Measurements from ENCODE around the gene CELA2B. TPM values are rescaled to one million over a fixed set of nuclear protein-coding genes. Genes with fewer than 3 reads are reported as not detected.
"Not testable (repeated sequence)": the region's sequence is repeated elsewhere in the genome, so short reads cannot be mapped to it uniquely, and the experiment has no call there.

CELA2B gene
- total RNA-seq, 1 donor from 2014 or later: not detected

- H3K27me3 Mint-ChIP-seq; H3K4me3 Mint-ChIP-seq; H3K4me1 Mint-ChIP-seq; DNase-seq; intact Hi-C loops (cut with micrococcal nuclease); H3K9me3 Mint-ChIP-seq; H3K36me3 Mint-ChIP-seq (ENCODE audit: low read depth); H3K27ac Mint-ChIP-seq: not testable (repeated sequence)
Measured at GRCh38 chr1:15466955-15467625, 8.8 kb upstream of the CELA2B start.

GRCh38 chr1:15468145-15468544 is 7.8 kb upstream of the CELA2B start:
- H3K9me3 Mint-ChIP-seq: no peaks in the 10 kb centered on the region
- no peaks in the 10 kb centered on the region for H3K36me3 Mint-ChIP-seq (ENCODE audit: low read depth)
- intact Hi-C loops (cut with micrococcal nuclease): no loop called here
- DNase-seq: no peak
- H3K4me3 Mint-ChIP-seq: no peak overlapping the region
- no peaks in the 10 kb centered on the region for H3K4me1 Mint-ChIP-seq
- no peak overlapping the region for H3K27ac Mint-ChIP-seq
- H3K27me3 Mint-ChIP-seq: peaks cover 2% of the 10 kb centered on the region

GRCh38 chr1:15469361-15469760 is 6.5 kb upstream of the CELA2B start:
- intact Hi-C loops (cut with micrococcal nuclease): no loop called here

GRCh38 chr1:15469821-15470448 is 6.0 kb upstream of the CELA2B start:
- H3K27ac Mint-ChIP-seq; H3K4me3 Mint-ChIP-seq; H3K4me1 Mint-ChIP-seq; H3K36me3 Mint-ChIP-seq (ENCODE audit: low read depth); DNase-seq; intact Hi-C loops (cut with micrococcal nuclease); H3K9me3 Mint-ChIP-seq; H3K27me3 Mint-ChIP-seq: not testable (repeated sequence)

More at GRCh38 chr1:15469361-15469760, 6.5 kb upstream of the CELA2B start:
- DNase-seq: no peak
- H3K36me3 Mint-ChIP-seq (ENCODE audit: low read depth): no peaks in the 10 kb centered on the region
- no peak overlapping the region for H3K4me3 Mint-ChIP-seq
- peaks cover 2% of the 10 kb centered on the region for H3K27me3 Mint-ChIP-seq
- H3K27ac Mint-ChIP-seq: no peak overlapping the region
- no peaks in the 10 kb centered on the region for H3K9me3 Mint-ChIP-seq
- no peaks in the 10 kb centered on the region for H3K4me1 Mint-ChIP-seq

- H3K27ac Mint-ChIP-seq; H3K9me3 Mint-ChIP-seq; H3K4me3 Mint-ChIP-seq; H3K27me3 Mint-ChIP-seq; H3K36me3 Mint-ChIP-seq (ENCODE audit: low read depth); DNase-seq; intact Hi-C loops (cut with micrococcal nuclease); H3K4me1 Mint-ChIP-seq: not testable (repeated sequence)
Measured at GRCh38 chr1:15471067-15471466, 4.8 kb upstream of the CELA2B start.

GRCh38 chr1:15471723-15472122 is 4.2 kb upstream of the CELA2B start:
- H3K9me3 Mint-ChIP-seq; DNase-seq; H3K27me3 Mint-ChIP-seq; H3K36me3 Mint-ChIP-seq (ENCODE audit: low read depth); H3K27ac Mint-ChIP-seq; H3K4me3 Mint-ChIP-seq; H3K4me1 Mint-ChIP-seq; intact Hi-C loops (cut with micrococcal nuclease): not testable (repeated sequence)

- intact Hi-C loops (cut with micrococcal nuclease): no loop called here
- peaks cover 2% of the 10 kb centered on the region for H3K27me3 Mint-ChIP-seq
- H3K27ac Mint-ChIP-seq: no peak overlapping the region
- H3K4me1 Mint-ChIP-seq: peaks cover 2% of the 10 kb centered on the region
- H3K36me3 Mint-ChIP-seq (ENCODE audit: low read depth): no peaks in the 10 kb centered on the region
- DNase-seq: no peak
- no peaks in the 10 kb centered on the region for H3K9me3 Mint-ChIP-seq
- no peak overlapping the region for H3K4me3 Mint-ChIP-seq
Measured at GRCh38 chr1:15472587-15472986, 3.3 kb upstream of the CELA2B start.

GRCh38 chr1:15476927-15477326 is 1.0 kb downstream of the CELA2B start:
- Mint-ChIP-seq H3K9me3 (no peaks in the 10 kb centered on the region), H3K4me3 (no peak overlapping the region), H3K4me1 (peaks cover 2% of the 10 kb centered on the region), H3K27ac (no peak overlapping the region), H3K36me3 (ENCODE audit: low read depth) (no peaks in the 10 kb centered on the region), H3K27me3 (no peaks in the 10 kb centered on the region)
- DNase-seq: no peak
- intact Hi-C loops (cut with micrococcal nuclease): no loop called here

GRCh38 chr1:15477646-15478212 is 1.8 kb downstream of the CELA2B start:
- H3K4me3 Mint-ChIP-seq: no peak overlapping the region
- intact Hi-C loops (cut with micrococcal nuclease): no loop called here
- H3K27ac Mint-ChIP-seq: no peak overlapping the region
- no peaks in the 10 kb centered on the region for H3K27me3 Mint-ChIP-seq
- peaks cover 2% of the 10 kb centered on the region for H3K4me1 Mint-ChIP-seq
- no peaks in the 10 kb centered on the region for H3K9me3 Mint-ChIP-seq
- DNase-seq: no peak
- no peaks in the 10 kb centered on the region for H3K36me3 Mint-ChIP-seq (ENCODE audit: low read depth)

GRCh38 chr1:15479654-15480347 is 3.9 kb downstream of the CELA2B start:
- no peak for DNase-seq
- H3K27ac Mint-ChIP-seq: no peak overlapping the region
- no peaks in the 10 kb centered on the region for H3K9me3 Mint-ChIP-seq
- H3K4me3 Mint-ChIP-seq: no peak overlapping the region
- H3K27me3 Mint-ChIP-seq: no peaks in the 10 kb centered on the region
- peaks cover 2% of the 10 kb centered on the region for H3K4me1 Mint-ChIP-seq
- intact Hi-C loops (cut with micrococcal nuclease): no loop called here
- no peaks in the 10 kb centered on the region for H3K36me3 Mint-ChIP-seq (ENCODE audit: low read depth)

GRCh38 chr1:15482455-15482854 is 6.6 kb downstream of the CELA2B start:
- H3K4me3 Mint-ChIP-seq; intact Hi-C loops (cut with micrococcal nuclease); H3K27ac Mint-ChIP-seq; DNase-seq; H3K9me3 Mint-ChIP-seq; H3K27me3 Mint-ChIP-seq; H3K4me1 Mint-ChIP-seq: not testable (repeated sequence)
- peaks cover 15% of the 10 kb centered on the region for H3K36me3 Mint-ChIP-seq (ENCODE audit: low read depth)

- H3K36me3 Mint-ChIP-seq (ENCODE audit: low read depth): peaks cover 15% of the 10 kb centered on the region
- H3K9me3 Mint-ChIP-seq; H3K4me3 Mint-ChIP-seq; H3K27ac Mint-ChIP-seq; H3K27me3 Mint-ChIP-seq; intact Hi-C loops (cut with micrococcal nuclease); DNase-seq; H3K4me1 Mint-ChIP-seq: not testable (repeated sequence)
Measured at GRCh38 chr1:15482983-15483543, 7.2 kb downstream of the CELA2B start.

GRCh38 chr1:15483971-15484370 is 8.1 kb downstream of the CELA2B start:
- Mint-ChIP-seq H3K36me3 (ENCODE audit: low read depth) (peaks cover 15% of the 10 kb centered on the region), H3K4me1 (no peaks in the 10 kb centered on the region), H3K27ac (no peak overlapping the region), H3K27me3 (no peaks in the 10 kb centered on the region), H3K9me3 (no peaks in the 10 kb centered on the region), H3K4me3 (no peak overlapping the region)
- intact Hi-C loops (cut with micrococcal nuclease): no loop called here
- DNase-seq: no peak

- DNase-seq; H3K9me3 Mint-ChIP-seq; H3K4me3 Mint-ChIP-seq; intact Hi-C loops (cut with micrococcal nuclease); H3K4me1 Mint-ChIP-seq; H3K27me3 Mint-ChIP-seq; H3K27ac Mint-ChIP-seq: not testable (repeated sequence)
- H3K36me3 Mint-ChIP-seq (ENCODE audit: low read depth): peaks cover 15% of the 10 kb centered on the region
Measured at GRCh38 chr1:15484443-15484842, 8.5 kb downstream of the CELA2B start.
